IPS-18c (cell line): ENCODE results near the gene ANP32E.
"Not testable (repeated sequence)": the region's sequence is repeated elsewhere in the genome, so short reads cannot be mapped to it uniquely, and the experiment has no call there.

Experiments used
- H3K4me3 ChIP-seq: 2 replicates; pipeline ENCODE4 v1.7.0; 2013; ENCODE audit warnings: low read depth, mild to moderate bottlenecking, low read length, moderate library complexity; ENCODE audit not compliant: insufficient read depth
- H3K9me3 ChIP-seq: one replicate; pipeline ENCODE4 v1.6.1; 2013; ENCODE audit warnings: mild to moderate bottlenecking, low read length, moderate library complexity; ENCODE audit not compliant: control insufficient read depth, insufficient read depth

Gene ANP32E

GRCh38 chr1:150187560-150187931 is 48.4 kb downstream of the ANP32E start:
- Histone ChIP-seq H3K4me3 (no peak overlapping the region), H3K9me3 (no peaks in the 10 kb centered on the region)

- no peaks in the 10 kb centered on the region for H3K9me3 ChIP-seq
- H3K4me3 ChIP-seq, result no peak overlapping the region
Measured at GRCh38 chr1:150186789-150187559, 48.9 kb downstream of the ANP32E start.

- H3K9me3 ChIP-seq, H3K4me3 ChIP-seq: not testable (repeated sequence)
Measured at GRCh38 chr1:150186438-150186788, 49.5 kb downstream of the ANP32E start.

- H3K9me3 ChIP-seq, result no peaks in the 10 kb centered on the region
- H3K4me3 ChIP-seq, result no peak overlapping the region
Measured at GRCh38 chr1:150185481-150185880, 50.4 kb downstream of the ANP32E start.

- Histone ChIP-seq H3K9me3 (no peaks in the 10 kb centered on the region), H3K4me3 (no peak overlapping the region)
Measured at GRCh38 chr1:150183061-150183460, 52.9 kb downstream of the ANP32E start.

- no peak overlapping the region for H3K4me3 ChIP-seq
Measured at GRCh38 chr1:150182247-150182646, 53.7 kb downstream of the ANP32E start.

GRCh38 chr1:150180474-150180873 is 55.4 kb downstream of the ANP32E start:
- no peak overlapping the region for H3K4me3 ChIP-seq
- no peaks in the 10 kb centered on the region for H3K9me3 ChIP-seq

More at GRCh38 chr1:150182247-150182646, 53.7 kb downstream of the ANP32E start:
- H3K9me3 ChIP-seq, result no peaks in the 10 kb centered on the region

GRCh38 chr1:150179867-150180266 is 56.0 kb downstream of the ANP32E start:
- Histone ChIP-seq H3K4me3 (no peak overlapping the region), H3K9me3 (no peaks in the 10 kb centered on the region)

GRCh38 chr1:150178548-150178947 is 57.4 kb downstream of the ANP32E start:
- H3K4me3 ChIP-seq, result no peak overlapping the region
- no peaks in the 10 kb centered on the region for H3K9me3 ChIP-seq

- Histone ChIP-seq H3K9me3 (no peaks in the 10 kb centered on the region), H3K4me3 (no peak overlapping the region)
Measured at GRCh38 chr1:150176593-150176992, 59.3 kb downstream of the ANP32E start.

GRCh38 chr1:150173141-150173585 is 62.7 kb downstream of the ANP32E start:
- H3K4me3 ChIP-seq, result no peak overlapping the region
- no peaks in the 10 kb centered on the region for H3K9me3 ChIP-seq

- Histone ChIP-seq H3K9me3 (no peaks in the 10 kb centered on the region), H3K4me3 (no peak overlapping the region)
Measured at GRCh38 chr1:150171801-150172200, 64.1 kb downstream of the ANP32E start.

- no peaks in the 10 kb centered on the region for H3K9me3 ChIP-seq
- no peak overlapping the region for H3K4me3 ChIP-seq
Measured at GRCh38 chr1:150168960-150169601, 66.8 kb downstream of the ANP32E start.
